ENCODE results near the gene METRN.

- TF ChIP-seq CTCF (IDR thresholded peaks at IDR 0.05) (no peak), POLR2A (IDR thresholded peaks at IDR 0.05) (no peak), POLR2AphosphoS5 (IDR thresholded peaks at IDR 0.05) (no peak)
Measured at GRCh38 chr16:751152-752006, 36.5 kb downstream of the METRN start.

Measured in prostate gland (tissue), 2 donors.